Erythroblast (primary cell): ENCODE measurements around the gene PEMT.

Source experiments
- GATA1 ChIP-seq: IDR thresholded peaks from 2 replicates; pipeline ENCODE4 v1.6.1; 2011; ENCODE audit warnings: low read depth, mild to moderate bottlenecking, control low read depth, low read length, moderate library complexity
- POLR2A ChIP-seq: IDR thresholded peaks from 2 replicates; pipeline ENCODE4 v1.6.1; 2011; ENCODE audit warnings: mild to moderate bottlenecking, low read length

DNA sequence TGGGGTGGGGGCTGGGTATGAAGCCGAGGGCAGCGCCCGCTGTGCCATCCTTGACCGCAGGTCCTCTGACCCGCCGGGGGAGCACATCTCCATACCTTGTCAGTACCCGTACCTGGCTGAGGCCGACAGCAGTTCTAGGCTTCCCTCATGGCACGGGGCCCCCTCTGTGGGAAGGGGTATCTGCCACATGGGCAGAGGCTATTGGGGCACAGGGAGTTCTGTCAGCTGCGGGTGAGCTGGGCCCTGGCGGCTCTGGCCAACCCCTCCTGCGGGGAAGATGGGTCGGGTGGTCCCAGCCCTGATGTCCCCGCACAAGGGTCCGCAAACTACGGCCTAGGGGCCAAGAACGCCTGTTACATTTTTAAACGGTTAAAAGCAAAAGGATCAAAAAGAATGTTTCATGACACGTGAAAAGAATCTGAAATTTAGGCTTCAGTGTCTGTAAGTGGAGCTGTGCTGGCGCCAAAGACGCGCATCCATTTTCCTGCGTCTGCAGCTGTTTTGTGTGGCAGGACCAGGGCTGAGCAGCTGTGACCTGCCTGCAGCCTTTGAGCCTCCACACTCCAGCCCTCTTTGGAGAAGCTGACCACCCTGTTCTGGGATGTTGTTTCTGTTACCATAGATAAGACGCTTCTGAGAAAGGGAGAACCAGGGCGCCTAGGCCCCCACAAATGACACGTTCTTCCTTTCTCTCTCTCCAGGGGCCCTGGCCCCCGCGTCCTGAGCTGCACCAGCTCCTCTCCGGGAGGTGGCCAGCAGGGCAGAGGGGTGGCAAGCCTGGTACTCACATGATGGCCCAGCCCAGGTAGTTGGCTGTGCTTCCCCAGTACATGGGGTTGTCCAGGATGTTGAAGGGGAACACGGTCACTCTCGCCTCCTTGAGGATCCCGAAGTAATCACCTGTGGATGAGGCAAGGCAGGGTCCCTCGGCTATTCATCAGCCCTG lies 82.6 kb downstream of the PEMT start:
- TF ChIP-seq POLR2A (no peak), GATA1 (no peak)
